Measurements from ENCODE around the gene SLC4A1AP.

- peak; percentile 96 for TF ChIP-seq CTCF (IDR thresholded peaks at IDR 0.05; ENCODE audit: poor library complexity, severe bottlenecking)
- TF ChIP-seq EZH2 (IDR thresholded peaks at IDR 0.05; ENCODE audit: borderline replicate concordance, insufficient read depth, low read length, poor library complexity, severe bottlenecking): no peak
- no peak for TF ChIP-seq TAF1 (IDR thresholded peaks at IDR 0.05; ENCODE audit: low read depth)
- no peak for TF ChIP-seq POLR2AphosphoS5 (IDR thresholded peaks at IDR 0.05)
- peak; percentile 79 for TF ChIP-seq SMC3 (conservative IDR thresholded peaks at IDR 0.05; ENCODE audit: poor library complexity)
These were observed 19.8 kb downstream of the SLC4A1AP start for GRCh38 chr2:27683390-27684071.

Measured in neural cell (in vitro differentiated cells).